ENCODE results near the gene STK38. TPM values are rescaled to one million over a fixed set of nuclear protein-coding genes. Genes with fewer than 3 reads are reported as not detected.

The STK38 gene
- total and polyA plus RNA-seq, 2 of the 8 experiments (the other 6 are each of a cell fraction or from before 2014, with no cell fraction given) = 8.1 to 19.8 TPM

DNA sequence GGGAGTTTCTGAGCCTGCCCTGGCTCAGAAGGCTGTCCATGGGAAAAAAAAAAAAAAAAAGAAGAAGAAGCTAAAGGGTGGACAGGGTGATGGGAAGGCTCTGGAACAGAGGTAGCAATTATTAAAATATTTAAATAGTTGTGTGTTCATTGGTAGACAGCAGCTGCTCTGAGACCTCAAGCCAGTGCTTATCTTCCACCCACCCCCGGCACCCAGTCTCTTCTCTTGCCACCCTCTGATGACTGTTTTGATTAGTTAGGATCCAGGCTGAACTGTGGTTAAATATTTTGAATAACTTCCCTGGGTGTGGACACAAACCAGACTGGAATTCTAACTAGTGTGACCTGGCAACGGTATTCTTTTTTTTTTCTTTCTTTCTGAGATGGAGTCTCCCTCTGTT lies 30.0 kb upstream of the STK38 start:
- Histone ChIP-seq H3K56ac (replicated peaks; ENCODE audit: insufficient read length, low read depth, low read length) (no peak overlapping the region), H3K27ac (ENCODE audit: low read depth, low read length) (no peak overlapping the region), H3K23me2 (ENCODE audit: low read depth, low read length) (peaks cover 2% of the 10 kb centered on the region; the same call in 1 of the 2 replicates), H2AK5ac (ENCODE audit: low read depth, low read length) (no peak overlapping the region), H3K4me3 (ENCODE audit: extremely low read depth in 1 of 4, insufficient read depth in 2 of 4, low read depth in 3 of 4, low read length in 4 of 4) (no peak overlapping the region), H3K4me1 (replicated peaks in 1 of 4; ENCODE audit: control insufficient read depth in 3 of 4, insufficient read depth in 4 of 4, low read length in 3 of 4) (no peaks in the 10 kb centered on the region), H2AFZ (ENCODE audit: low read length) (no peak overlapping the region), H3K79me1 (ENCODE audit: low read depth, low read length) (no peaks in the 10 kb centered on the region), H4K8ac (ENCODE audit: extremely low read depth, insufficient read depth, low read length) (no peak overlapping the region), H3K36me3 (ENCODE audit: control insufficient read depth in 2 of 4, insufficient read depth in 4 of 4, low read length in 3 of 4) (no peaks in the 10 kb centered on the region), H2BK15ac (ENCODE audit: low read length) (no peak overlapping the region), H3K18ac (ENCODE audit: extremely low read depth, low read length) (no peak overlapping the region), H3K23ac (ENCODE audit: insufficient read length) (no peak overlapping the region), H3K4me2 (ENCODE audit: insufficient read depth in 1 of 2, low read depth in 2 of 2, low read length in 2 of 2) (no peak overlapping the region), H2BK5ac (ENCODE audit: low read depth, low read length) (no peak overlapping the region), H3K14ac (ENCODE audit: insufficient read length) (no peak overlapping the region), H2BK120ac (replicated peaks; ENCODE audit: low read depth, low read length) (no peak overlapping the region), H3K9me3 (ENCODE audit: insufficient read depth in 2 of 2, low read depth in 1 of 2, low read length in 1 of 2) (no peaks in the 10 kb centered on the region), H4K91ac (replicated peaks; ENCODE audit: insufficient read length, low read length) (no peak overlapping the region), H3K9ac (replicated peaks in 1 of 4; ENCODE audit: extremely low read depth in 1 of 4, low read depth in 3 of 4, low read length in 3 of 4) (no peak overlapping the region), H3K27me3 (replicated peaks in 1 of 4; ENCODE audit: control insufficient read depth in 3 of 4, extremely low read depth in 1 of 4, insufficient read depth in 3 of 4, low read length in 3 of 4) (no peaks in the 10 kb centered on the region), H4K5ac (ENCODE audit: insufficient read length, low read depth, low read length) (no peak overlapping the region), H4K20me1 (replicated peaks in 1 of 2; ENCODE audit: control insufficient read depth in 1 of 2, insufficient read depth in 2 of 2, low read length in 2 of 2) (no peaks in the 10 kb centered on the region), H3K4ac (replicated peaks; ENCODE audit: insufficient read length, low read depth, low read length) (no peak overlapping the region), H3K79me2 (ENCODE audit: control insufficient read depth in 1 of 2, insufficient read depth in 2 of 2, low read length in 2 of 2) (no peaks in the 10 kb centered on the region), H2BK12ac (ENCODE audit: low read depth, low read length) (no peak overlapping the region), H2BK20ac (ENCODE audit: low read length) (no peak overlapping the region)
- DNase-seq (ENCODE audit: low read depth in 1 of 2, low spot score in 2 of 2) (no peak), FAIRE-seq (no peak)
- WGBS, 2 experiments (ENCODE audit: extremely low coverage in 1 of 2, insufficient coverage in 1 of 2, insufficient read length in 1 of 2, insufficient replicate concordance in 2 of 2, low coverage in 1 of 2, low lambda C conversion rate in 2 of 2, missing lambda C conversion rate in 1 of 2) = 90% methylated on average over 2 of the region's 2 CpGs; no CpG with 5 or more reads in 1 of the 2 experiments
- POLR2A ChIA-PET (ENCODE audit: partially characterized antibody) = interaction anchor here (6.2 kb wide), 1 partner anchor 21 kb away, joined by 69 read pairs; the partner anchor contains the start of gene SRSF3
- CTCF ChIA-PET (ENCODE audit: partially characterized antibody) = no interaction called here
- TF ChIP-seq SP2 (IDR thresholded peaks at IDR 0.05; ENCODE audit: low read length) = no peak
- TF ChIP-seq CHD2 (IDR thresholded peaks at IDR 0.05; ENCODE audit: low read length) = no peak
- TF ChIP-seq, protein P1, sequence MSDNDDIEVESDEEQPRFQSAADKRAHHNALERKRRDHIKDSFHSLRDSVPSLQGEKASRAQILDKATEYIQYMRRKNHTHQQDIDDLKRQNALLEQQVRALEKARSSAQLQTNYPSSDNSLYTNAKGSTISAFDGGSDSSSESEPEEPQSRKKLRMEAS (IDR thresholded peaks at IDR 0.05) = no peak
- TF ChIP-seq NANOG (IDR thresholded peaks at IDR 0.05; ENCODE audit: insufficient read depth, low read depth, low read length, poor library complexity, severe bottlenecking) = no peak
- TF ChIP-seq SP1 (IDR thresholded peaks at IDR 0.05; ENCODE audit: low read depth, low read length) = no peak
- TF ChIP-seq SIRT6 (IDR thresholded peaks at IDR 0.05; ENCODE audit: low read length) = no peak
- no peak for TF ChIP-seq KDM5A (IDR thresholded peaks at IDR 0.05; ENCODE audit: low read length)
- no peak for TF ChIP-seq SIX5 (IDR thresholded peaks at IDR 0.05; ENCODE audit: low read depth, low read length)
- no peak for TF ChIP-seq SAP30 (IDR thresholded peaks at IDR 0.05; ENCODE audit: insufficient read depth, insufficient replicate concordance, low read length)
- no peak for TF ChIP-seq JUN (IDR thresholded peaks at IDR 0.05; ENCODE audit: low read depth, low read length)
- TF ChIP-seq POLR2AphosphoS5 (IDR thresholded peaks at IDR 0.05; ENCODE audit: low read depth, low read length) = no peak
- TF ChIP-seq PHF8 (conservative IDR thresholded peaks at IDR 0.05; ENCODE audit: low read depth, low read length) = no peak
- TF ChIP-seq EGR1 (IDR thresholded peaks at IDR 0.05; ENCODE audit: borderline replicate concordance, low read depth, low read length) = no peak
- no peak for TF ChIP-seq CBX8 (IDR thresholded peaks at IDR 0.05; ENCODE audit: borderline replicate concordance, low read depth, low read length)
- TF ChIP-seq BACH1 (IDR thresholded peaks at IDR 0.05; ENCODE audit: low read length) = no peak
- no peak for TF ChIP-seq KDM1A (IDR thresholded peaks at IDR 0.05; ENCODE audit: borderline replicate concordance, low read length)

Measured in H1 (cell line).